SK-N-SH (cell line): Measurements from ENCODE around the gene MCM8. TPM values are rescaled to one million over a fixed set of nuclear protein-coding genes. Genes with fewer than 3 reads are reported as not detected.

Source experiments
- CTCF ChIA-PET: fragments of 300-600, 350-600 bp; formaldehyde crosslinking; extraction: SDS; loops from one replicate; lab custom pipeline; 2021; lab: Yijun Ruan, JAX
- POLR2A ChIA-PET: fragments of 350-600 bp; sonication (Branson Sonifier 250); formaldehyde crosslinking; extraction: SDS; loops from one replicate; lab custom pipeline; 2020; ENCODE audit warnings: antibody characterized with exemption, inconsistent platforms; lab: Yijun Ruan, JAX
- DNase-seq: peaks from one replicate; pipeline ENCODE4 v3.0.0; 2012
- H2AFZ ChIP-seq: fragments of 200-600 bp; sonication (generic); 2 replicates; pipeline ENCODE4 v1.8.1; 2016; ENCODE audit warnings: antibody characterized with exemption, mild to moderate bottlenecking, low read depth
- H3F3A ChIP-seq: fragments of 200-600 bp; sonication (generic); replicated peaks from 2 replicates; pipeline ENCODE3; 2016; ENCODE audit warnings: antibody characterized with exemption, mild to moderate bottlenecking; ENCODE audit not compliant: insufficient read depth
- H3K27ac ChIP-seq, 2 experiments: fragments of 200-500 bp in 1 of 2; fragments of 200-600 bp in 1 of 2; sonication (Bioruptor generic) in 1 of 2; sonication (generic), shearing (Covaris generic) in 1 of 2; 2 replicates each; pipeline versions ENCODE4 v1.5.1 to v1.6.1; 2014 to 2016; ENCODE audit warnings: low read depth in 2 of 2, inconsistent platforms in 1 of 2, low read length in 1 of 2, mild to moderate bottlenecking in 1 of 2, mixed read lengths in 1 of 2
- H3K27me3 ChIP-seq: fragments of 200-600 bp; sonication (generic), shearing (Covaris generic); 2 replicates; pipeline ENCODE4 v1.6.1; 2016; ENCODE audit warnings: mixed run types; ENCODE audit not compliant: insufficient read depth
- H3K36me3 ChIP-seq, 2 experiments: fragments of 200-500 bp in 1 of 2; fragments of 200-600 bp in 1 of 2; sonication (Bioruptor generic) in 1 of 2; sonication (generic) in 1 of 2; replicated peaks in 1 of 2; 2 replicates each; pipeline versions ENCODE3 to v1.5.1; 2014 to 2016; ENCODE audit warnings: low read length in 1 of 2, mild to moderate bottlenecking in 1 of 2; ENCODE audit not compliant: insufficient read depth in 2 of 2, control insufficient read depth in 1 of 2
- H3K4me1 ChIP-seq, 2 experiments: fragments of 200-500 bp in 1 of 2; fragments of 200-600 bp in 1 of 2; sonication (Bioruptor generic) in 1 of 2; sonication (generic), shearing (Covaris generic) in 1 of 2; 2 replicates each; pipeline versions ENCODE4 v1.5.1 to v1.6.1; 2014 to 2016; ENCODE audit warnings: low read depth in 1 of 2, low read length in 1 of 2, mixed run types in 1 of 2; ENCODE audit not compliant: insufficient read depth in 2 of 2, control insufficient read depth in 1 of 2
- H3K4me2 ChIP-seq: fragments of 200-600 bp; sonication (generic), shearing (Covaris generic); 2 replicates; pipeline ENCODE4 v1.6.1; 2017; ENCODE audit warnings: mixed run types
- H3K4me3 ChIP-seq, 2 experiments: fragments of 200-500 bp in 1 of 2; fragments of 200-600 bp in 1 of 2; sonication (Bioruptor generic) in 1 of 2; sonication (generic), shearing (Covaris generic) in 1 of 2; 2 replicates each; pipeline versions ENCODE4 v1.5.1 to v1.8.1; 2014 to 2016; ENCODE audit warnings: low read depth in 2 of 2, inconsistent platforms in 1 of 2, low read length in 1 of 2, mild to moderate bottlenecking in 1 of 2, mixed read lengths in 1 of 2, moderate library complexity in 1 of 2
- H3K79me2 ChIP-seq: fragments of 200-600 bp; sonication (generic); 2 replicates; pipeline ENCODE4 v1.8.1; 2017; ENCODE audit warnings: mild to moderate bottlenecking; ENCODE audit not compliant: insufficient read depth
- H3K9ac ChIP-seq: fragments of 200-600 bp; sonication (generic); 2 replicates; pipeline ENCODE4 v1.6.1; 2017; ENCODE audit warnings: mixed run types
- H3K9me2 ChIP-seq: fragments of 200-600 bp; sonication (generic); 2 replicates; pipeline ENCODE4 v1.6.1; 2017; ENCODE audit warnings: mixed run types
- H3K9me3 ChIP-seq: fragments of 200-600 bp; sonication (generic); 2 replicates; pipeline ENCODE4 v1.6.1; 2017; ENCODE audit warnings: mixed run types, mild to moderate bottlenecking, moderate library complexity
- H4K20me1 ChIP-seq: fragments of 200-600 bp; sonication (generic); 2 replicates; pipeline ENCODE4 v1.6.1; 2017; ENCODE audit warnings: mild to moderate bottlenecking, mixed run types; ENCODE audit not compliant: insufficient read depth
- CHD2 ChIP-seq: fragments of 150-350 bp; IDR thresholded peaks from 2 replicates; pipeline ENCODE4 v1.6.1; 2018; ENCODE audit warnings: low read length; ENCODE audit not compliant: partially characterized antibody
- FOSL2 ChIP-seq: IDR thresholded peaks from 2 replicates; pipeline ENCODE4 v1.4.0; 2012; ENCODE audit warnings: low read depth, mild to moderate bottlenecking, moderate library complexity, borderline replicate concordance
- FOXM1 ChIP-seq: IDR thresholded peaks from 2 replicates; pipeline ENCODE4 v1.4.0; 2012; ENCODE audit warnings: low read depth, mild to moderate bottlenecking
- GATA2 ChIP-seq: sonication (generic); formaldehyde crosslinking; IDR thresholded peaks from 2 replicates; pipeline ENCODE4 v1.5.0; 2020; ENCODE audit warnings: mild to moderate bottlenecking, missing genetic modification reagents
- JUND ChIP-seq: IDR thresholded peaks from 2 replicates; pipeline ENCODE4 v1.4.0; 2012
- MXI1 ChIP-seq: IDR thresholded peaks from 2 replicates; pipeline ENCODE4 v1.6.1; 2012; ENCODE audit warnings: mild to moderate bottlenecking, low read depth, low read length, improper control_type of control experiment
- NFIC ChIP-seq: IDR thresholded peaks from 2 replicates; pipeline ENCODE4 v1.4.0; 2012; ENCODE audit warnings: borderline replicate concordance
- POLR2AphosphoS5 ChIP-seq: IDR thresholded peaks from 2 replicates; pipeline ENCODE4 v1.6.1; 2012; ENCODE audit warnings: low read depth, low read length
- RFX5 ChIP-seq: IDR thresholded peaks from 2 replicates; pipeline ENCODE4 v1.6.1; 2012; ENCODE audit warnings: mild to moderate bottlenecking, improper control_type of control experiment, low read length
- RXRA ChIP-seq: IDR thresholded peaks from 2 replicates; pipeline ENCODE4 v1.4.0; 2012; ENCODE audit warnings: low read depth, mild to moderate bottlenecking, borderline replicate concordance
- SIN3A ChIP-seq: IDR thresholded peaks from 2 replicates; pipeline ENCODE4 v1.6.1; 2012; ENCODE audit warnings: low read depth, mild to moderate bottlenecking, low read length, moderate library complexity, borderline replicate concordance
- TAF1 ChIP-seq: IDR thresholded peaks from 2 replicates; pipeline ENCODE4 v1.6.1; 2012; ENCODE audit warnings: low read depth, mild to moderate bottlenecking, low read length, moderate library complexity, borderline replicate concordance
- TCF12 ChIP-seq: IDR thresholded peaks from 2 replicates; pipeline ENCODE4 v1.4.0; 2012
- USF1 ChIP-seq: IDR thresholded peaks from 2 replicates; pipeline ENCODE4 v1.4.0; 2012; ENCODE audit warnings: low read depth, borderline replicate concordance
- WGBS: methylation state at CpG from one replicate; pipeline ENCODE4 v1.1.6; 2017; ENCODE audit warnings: low lambda C conversion rate; 5-methylcytosine and 5-hydroxymethylcytosine counted together
- polyA plus RNA-seq, 3 experiments: library from polyadenylated mRNA; depleted of rRNA; stranded (reverse); fragments of >200 nt; gene quantifications; 2 replicates each; pipeline ENCODE4 v1.2.3, GENCODE V29; 2012
- TF ChIP-seq, protein P1 (sequence below): fragments of 150-350 bp; IDR thresholded peaks from 2 replicates; pipeline ENCODE4 v1.6.1; 2016; ENCODE audit warnings: mild to moderate bottlenecking, low read depth, low read length

MCM8 gene
- polyA plus RNA-seq, 1 of the 3 experiments (the other 2 are of a cell fraction), result 4.0 TPM

DNA sequence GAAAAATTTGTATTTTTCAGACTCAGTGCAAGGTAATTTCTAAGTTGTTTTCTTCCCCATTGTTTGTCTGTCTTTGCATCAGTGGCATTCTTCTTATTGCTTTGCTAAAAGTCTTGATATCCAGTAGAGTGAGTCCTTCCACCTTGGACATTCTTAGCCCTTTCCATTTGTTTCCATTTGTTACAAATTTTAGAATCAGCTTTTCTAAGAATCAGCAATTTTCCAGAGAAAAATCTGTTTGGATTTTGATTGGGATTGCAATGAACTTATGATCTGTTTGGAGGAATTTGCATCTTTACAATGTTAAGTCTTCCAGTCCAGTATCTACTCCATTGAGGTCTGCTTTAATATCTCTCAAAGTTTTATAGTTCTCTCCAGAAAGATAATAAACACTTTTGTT lies 67.0 kb downstream of the MCM8 start:
- CTCF ChIA-PET, result interaction anchor here (0.9 kb wide), 1 partner anchor 489 kb away, joined by 3 read pairs; no protein-coding TSS in a partner anchor
- Histone ChIP-seq H3K9ac (no peak overlapping the region), H3K27ac (no peak overlapping the region), H2AFZ (no peak overlapping the region), H3K27me3 (no peaks in the 10 kb centered on the region), H3K79me2 (peaks cover 49% of the 10 kb centered on the region), H4K20me1 (no peaks in the 10 kb centered on the region), H3K9me2 (no peaks in the 10 kb centered on the region), H3K4me2 (no peak overlapping the region), H3K9me3 (no peaks in the 10 kb centered on the region), H3K4me1 (no peaks in the 10 kb centered on the region), H3K4me3 (no peak overlapping the region), H3F3A (no peaks in the 10 kb centered on the region), H3K36me3 (peaks cover 29 to 45% of the 10 kb centered on the region in 2 experiments)
- POLR2A ChIA-PET, result no interaction called here
- no peak for TF ChIP-seq NFIC
- no peak for TF ChIP-seq RXRA
- TF ChIP-seq, protein P1, sequence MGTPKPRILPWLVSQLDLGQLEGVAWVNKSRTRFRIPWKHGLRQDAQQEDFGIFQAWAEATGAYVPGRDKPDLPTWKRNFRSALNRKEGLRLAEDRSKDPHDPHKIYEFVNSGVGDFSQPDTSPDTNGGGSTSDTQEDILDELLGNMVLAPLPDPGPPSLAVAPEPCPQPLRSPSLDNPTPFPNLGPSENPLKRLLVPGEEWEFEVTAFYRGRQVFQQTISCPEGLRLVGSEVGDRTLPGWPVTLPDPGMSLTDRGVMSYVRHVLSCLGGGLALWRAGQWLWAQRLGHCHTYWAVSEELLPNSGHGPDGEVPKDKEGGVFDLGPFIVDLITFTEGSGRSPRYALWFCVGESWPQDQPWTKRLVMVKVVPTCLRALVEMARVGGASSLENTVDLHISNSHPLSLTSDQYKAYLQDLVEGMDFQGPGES, result no peak
- no peak for TF ChIP-seq FOSL2
- TF ChIP-seq TCF12, result no peak
- no peak for TF ChIP-seq USF1
- TF ChIP-seq POLR2AphosphoS5, result no peak
- TF ChIP-seq SIN3A, result no peak
- TF ChIP-seq MXI1, result no peak
- TF ChIP-seq CHD2, result no peak
- no peak for TF ChIP-seq FOXM1
- TF ChIP-seq GATA2 (CRISPR knock-in tag), result no peak
- DNase-seq, result no peak

GRCh38 chr20:6017880-6018279 lies 67.4 kb downstream of the MCM8 start:
- no peak for DNase-seq
- no peak overlapping the region for H3K27ac ChIP-seq
- H4K20me1 ChIP-seq, result no peaks in the 10 kb centered on the region
- 94% methylated on average over 7 of the region's 7 CpGs for WGBS
- no peak overlapping the region for H3K4me2 ChIP-seq
- H3K9me3 ChIP-seq, result no peaks in the 10 kb centered on the region
- H3K9ac ChIP-seq, result no peak overlapping the region
- H3K9me2 ChIP-seq, result no peaks in the 10 kb centered on the region
- TF ChIP-seq RFX5, result no peak
- TF ChIP-seq TAF1, result no peak
- TF ChIP-seq JUND, result no peak
- no peak for TF ChIP-seq FOXM1
- TF ChIP-seq, all 33 proteins: peak for 0
- Histone ChIP-seq H3F3A (no peaks in the 10 kb centered on the region), H2AFZ (no peak overlapping the region), H3K79me2 (peaks cover 49% of the 10 kb centered on the region), H3K36me3 (peaks cover 29 to 41% of the 10 kb centered on the region in 2 experiments), H3K4me3 (no peak overlapping the region), H3K27me3 (no peaks in the 10 kb centered on the region), H3K4me1 (no peaks in the 10 kb centered on the region)
- CTCF ChIA-PET, result interaction anchor here (0.9 kb wide), 1 partner anchor 489 kb away, joined by 3 read pairs; no protein-coding TSS in a partner anchor
- POLR2A ChIA-PET, result no interaction called here
